ENCODE data around the gene SRSF8. TPM values are rescaled to one million over a fixed set of nuclear protein-coding genes. Genes with fewer than 3 reads are reported as not detected.
"Not testable (repeated sequence)": the region's sequence is repeated elsewhere in the genome, so short reads cannot be mapped to it uniquely, and the experiment has no call there.

SRSF8 gene
- total RNA-seq, 1 experiment from 2014 or later = 17.0 TPM

DNA sequence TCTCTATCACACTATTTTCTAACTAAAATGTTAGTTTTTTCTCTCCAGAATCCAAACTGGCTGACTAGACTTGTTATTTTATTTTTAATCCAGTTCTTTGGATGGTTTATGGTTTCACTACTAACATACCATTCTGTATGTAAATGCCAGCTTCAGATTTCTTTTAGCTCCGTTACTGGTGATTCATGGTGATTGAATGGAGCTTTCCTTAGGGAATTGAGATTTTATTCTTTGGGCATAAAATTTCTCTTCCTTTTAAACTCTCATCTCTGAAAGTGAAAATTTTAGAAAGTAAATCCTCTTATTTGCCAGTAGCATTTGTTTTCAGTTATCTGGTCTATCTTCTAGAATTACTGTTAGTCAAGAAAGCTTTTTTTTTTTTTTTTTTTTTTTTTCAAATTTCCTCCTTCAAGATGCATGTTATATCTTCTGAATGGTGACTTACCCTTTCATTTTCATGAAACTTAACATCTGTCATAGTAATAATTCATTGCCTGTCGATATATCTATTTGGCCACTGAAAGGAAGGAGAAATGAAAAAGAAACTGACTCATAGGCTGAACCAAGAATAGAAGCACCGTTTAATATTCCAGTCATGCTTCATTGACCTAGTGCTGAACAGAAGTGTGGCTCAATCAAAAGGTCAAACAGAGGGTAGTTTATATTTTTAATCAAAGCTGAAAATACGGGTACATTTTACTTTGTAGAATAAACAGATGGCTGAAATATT, 29.3 kb downstream of the SRSF8 start:
- peak; percentile 83 for DNase-seq (ENCODE audit: low read depth)

DNA sequence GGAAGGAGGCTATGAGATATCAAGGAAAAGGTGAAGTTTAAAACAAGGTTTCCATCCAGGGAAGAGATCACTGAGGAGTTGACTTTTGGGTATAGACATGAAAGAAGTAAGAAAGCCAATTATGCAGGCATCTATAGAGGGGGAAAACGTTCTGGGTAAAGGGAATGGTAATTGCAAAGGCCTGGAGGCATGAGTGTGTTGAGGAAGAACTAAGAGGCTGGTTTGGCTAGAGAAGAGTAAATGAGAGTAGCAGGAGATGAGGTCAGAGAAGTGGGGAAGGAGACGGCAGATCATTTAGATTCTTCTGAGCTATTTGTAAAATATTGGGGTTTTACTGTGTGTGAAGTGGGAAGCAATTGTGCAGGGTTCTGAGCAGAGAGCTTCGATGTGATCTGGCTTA, 30.5 kb downstream of the SRSF8 start:
- no peak for DNase-seq (ENCODE audit: low read depth)

DNA sequence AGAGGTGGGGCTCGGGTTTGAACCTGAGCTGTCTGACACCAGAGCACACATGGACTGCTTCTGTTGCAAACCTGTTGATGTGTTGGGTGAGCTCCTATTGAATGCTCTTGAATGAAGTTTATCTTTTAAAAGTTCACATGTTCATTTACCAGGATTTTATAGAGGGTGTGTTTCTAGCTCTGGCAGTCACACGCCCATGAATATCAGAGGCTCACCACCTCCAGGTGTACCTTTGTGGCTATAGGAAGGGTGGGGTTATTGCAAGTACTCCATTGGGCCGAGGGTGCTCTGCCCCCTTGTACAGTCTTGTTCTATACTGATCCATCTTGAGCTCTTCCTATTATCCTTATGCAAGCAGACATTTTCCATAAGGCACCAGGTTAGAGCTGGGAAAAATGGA, 32.1 kb downstream of the SRSF8 start:
- no peak for DNase-seq (ENCODE audit: low read depth)

DNA sequence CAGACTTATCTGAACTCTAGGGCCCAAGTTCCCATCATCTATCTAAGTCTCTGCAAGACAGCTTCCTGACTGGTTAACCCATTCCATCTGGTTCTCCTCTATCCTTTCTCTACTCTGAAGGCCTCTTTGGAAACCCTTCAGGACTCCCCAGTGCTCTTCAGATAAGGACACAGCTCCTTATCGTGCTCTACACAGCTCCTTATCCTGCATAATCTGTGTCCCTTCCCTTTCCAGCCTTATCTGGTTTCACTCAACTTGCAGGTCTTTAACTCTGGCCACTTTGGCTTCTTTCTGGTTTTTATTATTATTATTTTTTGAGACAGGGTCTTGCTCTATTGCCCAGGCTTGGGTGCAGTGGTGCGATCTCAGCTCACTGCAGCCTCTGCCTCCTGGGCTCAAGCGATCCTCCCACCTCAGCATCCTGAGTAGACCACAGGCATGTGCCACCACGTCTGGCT, 33.5 kb downstream of the SRSF8 start:
- no peak for DNase-seq (ENCODE audit: low read depth)

DNA sequence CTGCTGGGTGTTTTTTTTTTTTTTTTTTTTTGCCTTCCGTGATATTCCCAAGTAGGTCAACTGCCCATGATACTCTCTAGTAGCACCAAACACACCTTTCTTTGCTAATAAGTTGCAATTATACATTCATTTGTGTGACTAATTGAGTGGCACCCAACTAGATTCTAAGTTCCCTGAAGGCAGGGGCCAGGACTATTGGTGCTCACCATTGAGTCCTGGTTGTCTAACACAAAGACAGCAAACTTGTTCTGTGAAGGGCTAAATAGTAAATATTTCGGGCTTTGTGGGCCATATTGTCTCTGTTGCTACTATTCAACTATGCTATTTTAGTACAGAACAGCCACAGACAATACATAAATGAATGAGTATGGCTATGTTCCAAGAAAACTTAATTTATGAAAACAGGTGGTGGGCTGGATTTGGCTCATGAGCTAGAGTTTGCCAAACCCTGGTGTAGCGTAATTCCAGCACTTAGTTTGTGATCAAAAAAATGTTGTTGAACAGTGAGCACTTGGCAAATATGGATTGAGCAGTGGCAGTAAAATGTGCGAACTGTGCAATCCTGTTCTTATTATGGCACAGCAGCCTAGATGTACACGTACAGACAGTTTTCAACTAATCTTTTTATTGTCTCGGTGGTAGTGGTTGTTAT, 34.3 kb downstream of the SRSF8 start:
- peak; percentile 80 for DNase-seq (ENCODE audit: low read depth)

DNA sequence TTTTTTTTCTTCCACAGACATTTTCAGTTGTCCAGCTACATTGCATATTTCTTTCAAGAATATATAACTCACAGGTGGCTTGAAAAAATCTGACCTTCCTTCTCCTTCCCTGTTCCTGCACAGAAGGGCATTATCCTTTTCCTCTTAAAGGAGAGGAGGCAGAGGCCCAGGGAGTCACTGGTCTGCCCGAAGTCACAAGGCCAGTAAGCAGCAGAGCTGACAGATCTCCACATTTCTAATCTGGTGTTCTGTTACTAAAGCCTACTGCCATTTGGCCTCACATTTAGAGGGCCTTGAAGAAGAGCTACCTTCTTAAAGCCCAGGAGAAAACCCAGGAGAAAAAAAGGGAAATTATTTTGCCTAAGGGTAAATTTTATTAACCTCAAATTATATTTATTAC, 35.2 kb downstream of the SRSF8 start:
- no peak for DNase-seq (ENCODE audit: low read depth)

DNA sequence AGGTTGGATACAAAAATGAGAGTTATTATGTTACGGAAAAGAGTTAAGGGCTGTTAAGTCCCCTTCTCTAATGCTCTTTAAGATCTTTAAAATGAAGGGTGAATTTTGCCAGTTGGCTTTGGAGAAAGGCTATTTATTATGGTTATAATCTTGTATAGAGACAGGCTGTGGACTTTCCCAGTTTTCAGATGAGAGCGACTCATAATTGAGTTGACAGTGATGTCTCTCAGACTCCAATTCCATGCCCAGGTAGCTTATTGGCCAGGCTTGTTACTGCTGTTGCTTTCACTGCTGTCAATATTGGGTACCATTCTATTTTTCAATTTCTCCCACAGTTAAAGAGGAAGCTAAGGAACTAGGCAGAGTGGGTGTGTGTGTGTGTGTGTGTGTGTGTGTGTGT, 36.0 kb downstream of the SRSF8 start:
- no peak for DNase-seq (ENCODE audit: low read depth)

DNA sequence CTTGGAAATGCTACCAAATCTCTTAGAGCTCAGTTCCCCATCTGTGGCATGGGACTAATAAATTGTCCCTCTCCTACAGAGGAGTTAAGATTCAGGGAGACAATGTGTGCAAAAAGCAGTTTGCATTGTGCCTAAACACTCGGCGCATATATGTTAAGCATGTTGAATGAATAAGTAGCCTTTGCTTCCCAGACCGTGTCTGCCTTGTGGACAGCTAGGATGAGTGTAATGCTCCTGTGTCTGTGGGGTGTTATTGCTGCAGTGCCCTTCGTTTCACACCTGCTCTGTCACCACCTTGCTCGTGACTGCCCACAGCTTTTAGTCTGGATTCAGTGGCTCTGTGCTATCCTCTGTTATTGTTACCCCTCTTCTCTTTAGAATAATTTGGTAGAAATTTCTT, 37.0 kb downstream of the SRSF8 start:
- no peak for DNase-seq (ENCODE audit: low read depth)

DNA sequence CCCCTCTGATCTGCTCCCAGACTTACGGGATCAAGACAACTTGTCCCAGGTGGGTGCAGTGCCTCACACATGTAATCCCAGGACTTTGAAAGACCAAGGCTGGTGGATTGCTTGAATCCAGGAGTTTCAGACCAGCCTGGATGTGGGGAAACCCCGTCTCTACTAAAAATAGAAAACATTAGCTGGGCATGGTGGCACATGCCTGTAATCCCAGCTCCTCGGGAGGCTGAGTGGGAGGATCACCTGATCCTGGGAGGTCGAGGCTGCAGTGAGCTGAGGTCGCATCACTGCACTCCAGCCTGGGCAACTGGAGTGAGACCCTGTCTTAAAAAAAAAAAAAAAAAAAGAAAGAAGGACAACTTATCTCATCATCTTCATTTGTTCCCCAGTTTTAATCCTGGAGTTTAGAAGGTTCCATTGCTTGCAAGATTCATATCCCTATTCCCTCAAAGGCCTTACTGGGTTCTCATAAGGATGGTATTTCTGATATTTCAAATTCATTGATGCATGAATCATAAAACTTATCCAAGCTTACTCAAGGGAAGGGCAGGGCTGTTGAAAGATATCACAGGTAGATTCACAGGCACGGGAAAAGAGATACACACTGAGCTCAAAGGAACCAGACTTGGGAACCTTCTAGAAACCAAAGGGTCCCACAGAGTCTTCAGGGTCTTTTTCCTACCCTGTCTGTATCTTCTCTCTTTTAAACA, 37.6 kb downstream of the SRSF8 start:
- DNase-seq (ENCODE audit: low read depth) = no peak

DNA sequence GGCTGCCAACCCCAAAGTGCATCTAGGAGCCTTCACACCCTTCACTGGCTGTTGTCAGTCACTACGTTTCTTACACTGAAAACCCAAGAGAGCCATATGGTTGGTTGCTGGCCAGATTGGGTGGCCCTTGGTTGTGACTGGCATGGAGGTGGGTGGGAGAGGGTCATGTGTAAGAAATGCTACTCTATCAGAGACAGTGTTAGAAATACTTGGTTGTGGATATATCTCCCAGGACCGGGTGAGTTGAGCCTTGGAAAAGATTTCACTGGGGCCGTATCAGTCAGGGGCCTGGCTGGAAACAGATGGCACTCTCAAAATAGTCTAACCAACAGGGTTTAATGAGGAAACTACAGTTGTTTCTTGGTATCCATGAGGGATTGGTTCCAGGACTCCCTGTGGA, 38.1 kb downstream of the SRSF8 start:
- DNase-seq (ENCODE audit: low read depth) = no peak

DNA sequence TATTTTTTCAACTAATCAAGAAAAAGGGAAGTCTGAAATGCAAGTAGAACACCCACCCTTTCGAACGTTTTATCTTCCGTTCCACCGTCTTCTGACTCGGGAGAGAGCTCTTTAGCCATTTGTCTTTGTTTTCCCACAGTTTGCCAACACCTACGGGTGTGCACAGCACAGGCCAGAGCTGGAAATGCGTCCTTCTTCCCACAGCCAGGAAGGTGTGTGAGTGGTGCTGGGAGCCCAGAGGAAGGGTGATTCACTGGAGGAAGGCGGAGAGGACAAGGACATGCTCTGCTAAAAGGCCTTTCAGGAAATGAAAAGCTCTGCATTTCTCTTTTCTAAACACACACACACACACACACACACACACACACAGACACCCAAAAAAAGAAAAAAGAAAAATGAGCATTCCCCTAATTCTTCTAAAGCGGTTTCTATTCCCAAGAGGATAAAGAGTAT, 41.5 kb downstream of the SRSF8 start:
- DNase-seq (ENCODE audit: low read depth) = peak; percentile 47

DNA sequence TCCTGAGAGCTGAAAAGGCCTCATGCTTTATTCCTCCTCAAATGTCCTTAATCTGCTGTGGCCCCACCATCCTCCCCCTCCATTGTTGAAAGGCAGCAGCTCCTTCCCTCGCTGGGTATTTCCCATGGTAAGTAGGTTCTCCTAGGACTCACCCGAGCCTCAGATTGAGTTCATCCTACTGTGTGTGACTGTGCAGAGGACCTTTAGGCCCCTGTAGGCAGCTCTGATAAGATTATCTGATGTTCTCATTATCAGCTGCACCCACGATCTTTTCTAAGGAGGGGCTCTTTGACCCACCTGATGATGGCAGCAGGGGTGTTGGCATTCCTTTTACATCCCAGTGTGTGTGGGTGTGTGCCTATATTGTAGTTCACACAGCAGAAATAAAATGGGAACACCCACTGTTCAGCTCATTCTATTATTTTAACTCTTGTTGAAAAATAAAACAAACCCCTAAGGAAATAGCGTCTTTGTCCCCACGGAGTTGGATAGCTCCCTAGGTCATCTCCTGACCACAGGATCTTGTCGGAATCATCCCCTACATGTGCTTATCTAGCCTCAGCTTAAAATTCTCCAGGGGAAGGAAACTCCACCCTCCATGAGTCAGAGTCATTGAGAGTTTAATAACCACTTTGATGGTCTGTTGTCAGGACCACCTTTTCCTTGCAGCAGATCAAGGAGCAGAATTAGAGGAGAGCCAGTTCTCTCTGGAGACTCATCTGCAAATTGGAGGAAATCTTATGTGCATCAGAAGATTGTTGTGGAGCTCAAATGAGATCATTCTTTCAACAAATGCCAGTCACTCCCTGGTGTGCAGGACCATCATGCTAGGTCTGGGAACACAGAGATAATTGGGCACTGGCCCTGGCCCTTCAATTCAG, 42.2 kb downstream of the SRSF8 start:
- DNase-seq (ENCODE audit: low read depth) = peak; percentile 50

DNA sequence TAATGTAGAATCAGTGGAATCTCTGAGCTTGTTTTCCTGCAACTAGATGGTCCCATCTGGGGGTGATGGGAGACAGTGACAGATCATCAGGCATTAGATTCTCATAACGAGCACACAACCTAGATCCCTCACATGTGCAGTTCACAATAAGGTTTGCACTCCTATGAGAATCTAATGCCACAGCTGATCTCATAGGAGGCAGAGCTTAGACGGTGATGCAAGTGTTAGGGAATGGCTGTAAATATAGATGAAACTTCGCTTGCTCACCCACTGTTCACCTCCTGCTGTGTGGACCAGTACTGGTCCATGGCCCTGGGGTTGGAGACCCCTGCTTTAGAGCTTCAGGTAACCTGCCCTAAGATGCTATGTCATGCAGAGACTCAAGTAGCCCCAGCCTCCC, 44.8 kb downstream of the SRSF8 start:
- DNase-seq (ENCODE audit: low read depth) = not testable (repeated sequence)

DNA sequence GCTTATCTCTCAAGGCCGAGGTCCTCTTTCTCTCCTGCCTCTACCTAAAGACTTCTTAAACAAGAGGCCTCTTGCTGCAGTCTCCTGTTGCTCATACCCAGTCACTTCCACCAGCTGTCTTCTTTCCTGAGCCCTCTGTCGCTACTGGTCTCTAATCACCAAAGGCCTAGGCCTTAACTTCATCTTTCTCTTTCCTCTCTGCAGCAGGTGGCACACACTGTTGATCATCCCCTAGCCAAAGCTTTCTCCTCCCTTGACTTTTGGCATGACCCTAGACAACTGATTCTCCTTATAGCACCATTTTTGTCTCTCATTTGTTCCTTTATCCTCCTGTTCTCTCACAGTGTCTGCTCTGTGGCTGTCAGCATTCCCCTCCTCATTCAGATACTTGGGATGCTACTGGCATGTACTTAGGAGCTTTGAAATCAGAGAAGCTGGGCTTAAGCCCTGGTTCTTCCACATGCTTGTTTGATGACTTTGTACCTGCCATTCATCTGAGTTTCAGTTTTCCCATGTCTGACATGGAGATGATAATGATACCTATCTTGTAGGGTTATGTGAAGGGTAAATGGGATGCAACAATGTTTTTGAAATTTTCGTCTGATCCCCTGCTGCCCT, 45.3 kb downstream of the SRSF8 start:
- no peak for DNase-seq (ENCODE audit: low read depth)

DNA sequence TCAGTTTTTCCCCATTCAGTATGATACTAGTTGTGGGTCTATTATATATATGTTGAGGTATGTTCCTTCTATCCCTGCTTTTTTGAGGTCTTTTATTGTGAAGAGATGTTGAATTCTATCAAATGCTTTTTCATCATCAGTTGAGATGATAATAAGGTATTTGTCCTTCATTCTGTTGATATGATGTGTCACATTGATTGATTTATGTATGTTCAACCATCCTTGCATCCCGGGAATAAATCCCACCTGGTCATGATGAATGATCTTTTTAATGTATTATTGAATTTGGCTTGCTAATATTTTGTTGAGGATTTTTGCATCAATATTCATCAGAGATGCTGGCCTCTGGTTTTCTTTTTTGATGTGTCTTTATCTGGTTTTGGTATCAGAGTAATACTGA, 48.9 kb downstream of the SRSF8 start:
- no peak for DNase-seq (ENCODE audit: low read depth)

DNA sequence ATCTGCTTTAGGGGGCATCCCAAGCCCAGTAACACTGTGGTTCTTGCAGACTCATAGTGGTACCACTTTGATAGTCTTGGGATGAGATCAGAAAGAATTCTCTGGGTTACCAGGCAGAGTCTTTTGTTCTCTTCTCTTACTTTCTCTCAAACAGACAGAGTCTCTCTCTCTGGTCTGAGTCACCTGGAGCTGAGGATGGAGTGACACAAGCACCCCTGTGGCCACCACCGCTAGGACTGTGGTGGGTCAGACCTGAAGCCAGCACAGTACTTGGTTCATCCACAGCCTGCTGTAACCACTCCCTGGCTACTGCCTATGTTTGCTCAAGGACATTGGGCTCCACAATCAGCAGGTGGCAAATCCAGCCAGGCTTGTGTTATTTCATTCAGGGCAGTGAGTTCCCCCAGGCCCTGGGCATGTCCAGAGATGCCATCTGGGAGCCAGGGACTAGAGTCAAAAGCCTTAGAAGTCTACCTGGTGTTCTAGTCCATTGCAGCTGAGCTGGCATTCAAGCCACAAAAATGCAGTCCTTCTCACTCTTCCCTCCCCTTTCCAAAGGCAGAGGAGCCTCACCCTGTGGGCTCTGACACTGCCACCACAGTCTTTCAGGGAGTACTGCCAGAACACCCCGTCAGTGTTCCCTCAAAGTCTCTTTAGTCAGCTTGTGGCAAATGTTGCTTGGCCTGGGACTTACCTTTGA, 52.8 kb downstream of the SRSF8 start:
- DNase-seq (ENCODE audit: low read depth) = peak; percentile 21
